ENCODE measurements around the gene CDH23. TPM values are rescaled to one million over a fixed set of nuclear protein-coding genes. Genes with fewer than 3 reads are reported as not detected.
"Not testable (repeated sequence)": the region's sequence is repeated elsewhere in the genome, so short reads cannot be mapped to it uniquely, and the experiment has no call there.

Gene CDH23
- total RNA-seq, 1 donor from 2014 or later = 10.3 TPM

DNA sequence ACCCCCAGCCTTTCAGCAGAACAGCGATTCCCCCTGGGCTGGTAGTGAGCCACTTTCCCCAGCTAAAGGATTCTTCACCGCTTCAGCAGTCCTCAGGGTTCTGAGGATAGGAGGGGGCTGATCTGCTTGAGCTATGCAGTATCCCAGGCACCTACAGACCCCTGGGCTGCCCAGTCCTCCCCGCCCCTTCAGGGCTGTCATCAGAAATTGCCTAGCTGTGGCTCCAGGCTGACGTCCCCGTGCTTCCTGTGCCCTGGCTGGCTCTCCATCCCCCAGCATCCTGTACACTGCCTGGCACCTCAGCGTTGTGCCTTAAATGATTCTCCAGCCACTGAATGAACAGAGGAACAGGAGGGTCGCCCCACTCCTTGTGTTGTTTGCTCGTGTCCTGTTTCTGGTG lies 38.4 kb upstream of the CDH23 start:
- Histone ChIP-seq H3K9me3 (no peaks in the 10 kb centered on the region), H3K4me1 (no peaks in the 10 kb centered on the region), H3K27ac (no peak overlapping the region), H3K36me3 (peaks cover 0 to 18% of the 10 kb centered on the region in 2 donors), H3K4me3 (no peak overlapping the region), H3K27me3 (no peaks in the 10 kb centered on the region)
- no peak for TF ChIP-seq POLR2AphosphoS5 (IDR thresholded peaks at IDR 0.05; ENCODE audit: insufficient read depth in 1 of 2, low read depth in 1 of 2)
- TF ChIP-seq, protein P1, sequence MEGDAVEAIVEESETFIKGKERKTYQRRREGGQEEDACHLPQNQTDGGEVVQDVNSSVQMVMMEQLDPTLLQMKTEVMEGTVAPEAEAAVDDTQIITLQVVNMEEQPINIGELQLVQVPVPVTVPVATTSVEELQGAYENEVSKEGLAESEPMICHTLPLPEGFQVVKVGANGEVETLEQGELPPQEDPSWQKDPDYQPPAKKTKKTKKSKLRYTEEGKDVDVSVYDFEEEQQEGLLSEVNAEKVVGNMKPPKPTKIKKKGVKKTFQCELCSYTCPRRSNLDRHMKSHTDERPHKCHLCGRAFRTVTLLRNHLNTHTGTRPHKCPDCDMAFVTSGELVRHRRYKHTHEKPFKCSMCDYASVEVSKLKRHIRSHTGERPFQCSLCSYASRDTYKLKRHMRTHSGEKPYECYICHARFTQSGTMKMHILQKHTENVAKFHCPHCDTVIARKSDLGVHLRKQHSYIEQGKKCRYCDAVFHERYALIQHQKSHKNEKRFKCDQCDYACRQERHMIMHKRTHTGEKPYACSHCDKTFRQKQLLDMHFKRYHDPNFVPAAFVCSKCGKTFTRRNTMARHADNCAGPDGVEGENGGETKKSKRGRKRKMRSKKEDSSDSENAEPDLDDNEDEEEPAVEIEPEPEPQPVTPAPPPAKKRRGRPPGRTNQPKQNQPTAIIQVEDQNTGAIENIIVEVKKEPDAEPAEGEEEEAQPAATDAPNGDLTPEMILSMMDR (IDR thresholded peaks at IDR 0.05) = no peak
- TF ChIP-seq POLR2A (IDR thresholded peaks at IDR 0.05) = no peak
- intact Hi-C loops (cut with DNase I) = no loop called here
- no peak for DNase-seq (ENCODE audit: extremely low spot score in 2 of 2)

DNA sequence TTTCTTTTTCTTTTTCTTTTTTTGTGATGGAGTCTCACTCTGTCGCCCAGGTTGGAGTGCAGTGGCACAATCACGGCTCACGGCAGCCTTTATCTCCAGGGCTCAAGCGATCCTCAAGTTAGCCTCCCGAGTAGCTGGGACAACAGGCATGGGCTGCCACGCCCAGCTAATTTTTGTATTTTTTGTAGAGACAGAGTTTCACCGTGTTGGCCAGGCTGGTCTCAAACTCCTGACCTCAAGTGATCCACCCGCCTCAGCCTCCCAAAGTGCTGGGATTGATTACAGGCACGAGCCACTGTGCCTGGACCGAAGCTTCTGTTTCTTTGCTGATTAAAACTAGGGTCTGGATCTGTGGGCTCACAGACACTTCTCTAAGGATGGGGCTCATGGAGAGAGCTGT lies 37.8 kb upstream of the CDH23 start:
- H3K27ac ChIP-seq; DNase-seq (ENCODE audit: extremely low spot score in 2 of 2); H3K27me3 ChIP-seq; H3K4me3 ChIP-seq; intact Hi-C loops (cut with DNase I); H3K9me3 ChIP-seq; H3K4me1 ChIP-seq: not testable (repeated sequence)
- H3K36me3 ChIP-seq = peaks cover 0 to 18% of the 10 kb centered on the region in 2 donors

DNA sequence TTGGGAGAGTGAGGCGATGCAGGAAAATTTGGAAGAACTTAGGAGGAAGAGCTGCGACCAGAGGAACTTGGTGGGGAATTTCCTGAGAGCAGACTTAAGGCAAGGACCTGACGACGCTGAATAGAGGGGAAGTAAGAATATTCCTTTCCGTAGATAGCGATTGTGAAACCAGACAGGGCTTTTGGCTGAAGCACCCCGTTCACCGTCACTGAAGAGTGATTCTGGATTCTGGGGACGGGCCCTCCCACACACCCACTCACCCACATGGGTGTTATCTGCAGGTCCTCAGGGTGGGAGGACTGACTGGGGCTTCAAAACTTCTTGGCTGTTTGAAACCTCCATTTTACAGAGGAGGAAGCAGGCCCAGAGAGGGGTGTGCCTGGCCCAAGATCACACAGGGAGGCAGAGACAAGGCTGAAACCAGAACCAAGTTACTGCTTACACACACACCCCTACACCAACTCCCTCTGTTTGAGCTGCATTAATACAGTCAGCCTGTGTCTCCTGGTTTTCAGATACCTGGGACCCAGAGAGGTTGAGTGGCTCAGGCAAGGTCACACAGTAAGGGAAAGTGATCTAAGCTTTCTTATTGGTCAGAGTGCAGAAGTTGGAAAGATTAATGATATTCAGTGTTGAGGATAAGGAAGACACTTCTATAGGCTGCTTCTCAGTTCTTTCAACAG lies 37.2 kb upstream of the CDH23 start:
- Histone ChIP-seq H3K27me3 (no peaks in the 10 kb centered on the region), H3K27ac (no peak overlapping the region), H3K36me3 (peaks cover 0 to 18% of the 10 kb centered on the region in 2 donors), H3K9me3 (no peaks in the 10 kb centered on the region), H3K4me1 (no peaks in the 10 kb centered on the region), H3K4me3 (no peak overlapping the region)
- DNase-seq (ENCODE audit: extremely low spot score in 2 of 2) = peak in 1 of 2 donors; percentile 95
- TF ChIP-seq POLR2AphosphoS5 (IDR thresholded peaks at IDR 0.05; ENCODE audit: insufficient read depth in 1 of 2, low read depth in 1 of 2) = no peak
- TF ChIP-seq POLR2A (IDR thresholded peaks at IDR 0.05) = no peak
- TF ChIP-seq, protein P1 (IDR thresholded peaks at IDR 0.05) = no peak
- intact Hi-C loops (cut with DNase I) = no loop called here

DNA sequence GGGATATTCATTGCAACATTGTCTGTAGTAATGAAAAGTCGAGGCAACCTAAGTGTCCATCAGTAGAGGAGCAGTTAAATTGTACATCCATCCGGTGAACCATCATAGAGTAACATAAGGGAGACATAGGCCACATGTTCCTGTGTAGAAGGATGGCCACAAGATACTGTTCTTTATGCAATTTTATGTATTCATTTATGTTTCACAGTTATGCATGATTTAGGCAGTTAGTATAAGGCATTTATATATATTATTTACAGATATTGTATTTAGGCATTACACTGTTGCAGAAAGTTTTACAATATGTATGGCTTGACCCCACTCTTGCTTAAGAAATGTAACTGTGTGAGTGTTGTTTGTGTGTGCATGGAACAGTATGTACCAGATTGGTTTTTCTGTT lies 36.0 kb upstream of the CDH23 start:
- Histone ChIP-seq H3K27me3 (no peaks in the 10 kb centered on the region), H3K9me3 (no peaks in the 10 kb centered on the region), H3K36me3 (peaks cover 0 to 18% of the 10 kb centered on the region in 2 donors), H3K4me3 (no peak overlapping the region), H3K27ac (no peak overlapping the region), H3K4me1 (no peaks in the 10 kb centered on the region)
- no peak for DNase-seq (ENCODE audit: extremely low spot score in 2 of 2)
- no peak for TF ChIP-seq POLR2A (IDR thresholded peaks at IDR 0.05)
- no peak for TF ChIP-seq POLR2AphosphoS5 (IDR thresholded peaks at IDR 0.05; ENCODE audit: insufficient read depth in 1 of 2, low read depth in 1 of 2)
- TF ChIP-seq, protein P1 (IDR thresholded peaks at IDR 0.05) = no peak
- intact Hi-C loops (cut with DNase I) = no loop called here

DNA sequence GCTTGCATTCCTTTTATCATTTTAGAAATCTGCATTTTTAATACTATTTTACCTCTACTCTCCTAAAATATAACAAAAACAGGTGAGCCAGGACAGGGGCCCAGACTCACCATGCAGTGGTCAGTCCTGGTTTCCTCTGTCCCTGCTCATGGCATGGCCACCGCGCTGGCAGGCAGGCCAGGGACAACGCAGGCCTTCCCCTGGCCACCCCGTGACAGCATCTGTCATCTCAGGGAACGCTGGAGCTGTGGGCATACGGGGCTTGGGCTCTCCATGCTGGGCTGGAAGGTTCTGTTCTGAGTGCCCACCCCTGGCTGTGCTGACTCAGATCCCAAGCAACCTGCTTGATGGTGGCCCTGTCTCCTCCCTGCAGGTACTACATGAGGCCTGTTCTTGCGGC lies 35.1 kb upstream of the CDH23 start:
- DNase-seq (ENCODE audit: extremely low spot score in 2 of 2) = no peak
- Histone ChIP-seq H3K27ac (no peak overlapping the region), H3K36me3 (peaks cover 0 to 11% of the 10 kb centered on the region in 2 donors), H3K4me1 (no peaks in the 10 kb centered on the region), H3K27me3 (no peaks in the 10 kb centered on the region), H3K4me3 (no peak overlapping the region), H3K9me3 (no peaks in the 10 kb centered on the region)
- TF ChIP-seq, protein P1 (IDR thresholded peaks at IDR 0.05) = no peak
- no peak for TF ChIP-seq POLR2A (IDR thresholded peaks at IDR 0.05)
- no peak for TF ChIP-seq POLR2AphosphoS5 (IDR thresholded peaks at IDR 0.05; ENCODE audit: insufficient read depth in 1 of 2, low read depth in 1 of 2)
- intact Hi-C loops (cut with DNase I) = no loop called here

Measured in vagina (tissue), 2 donors.